ENCODE measurements around the gene IQCK.

The IQCK gene

GRCh38 chr16:19886073-19886941 lies 168.2 kb downstream of the IQCK start:
- H3K79me2 ChIP-seq: peaks cover 23% of the 10 kb centered on the region
- H3K27me3 ChIP-seq (ENCODE audit: control insufficient read depth, insufficient read depth, low read length): no peaks in the 10 kb centered on the region
- TF ChIP-seq, protein P1, sequence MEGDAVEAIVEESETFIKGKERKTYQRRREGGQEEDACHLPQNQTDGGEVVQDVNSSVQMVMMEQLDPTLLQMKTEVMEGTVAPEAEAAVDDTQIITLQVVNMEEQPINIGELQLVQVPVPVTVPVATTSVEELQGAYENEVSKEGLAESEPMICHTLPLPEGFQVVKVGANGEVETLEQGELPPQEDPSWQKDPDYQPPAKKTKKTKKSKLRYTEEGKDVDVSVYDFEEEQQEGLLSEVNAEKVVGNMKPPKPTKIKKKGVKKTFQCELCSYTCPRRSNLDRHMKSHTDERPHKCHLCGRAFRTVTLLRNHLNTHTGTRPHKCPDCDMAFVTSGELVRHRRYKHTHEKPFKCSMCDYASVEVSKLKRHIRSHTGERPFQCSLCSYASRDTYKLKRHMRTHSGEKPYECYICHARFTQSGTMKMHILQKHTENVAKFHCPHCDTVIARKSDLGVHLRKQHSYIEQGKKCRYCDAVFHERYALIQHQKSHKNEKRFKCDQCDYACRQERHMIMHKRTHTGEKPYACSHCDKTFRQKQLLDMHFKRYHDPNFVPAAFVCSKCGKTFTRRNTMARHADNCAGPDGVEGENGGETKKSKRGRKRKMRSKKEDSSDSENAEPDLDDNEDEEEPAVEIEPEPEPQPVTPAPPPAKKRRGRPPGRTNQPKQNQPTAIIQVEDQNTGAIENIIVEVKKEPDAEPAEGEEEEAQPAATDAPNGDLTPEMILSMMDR (IDR thresholded peaks at IDR 0.05): peak; percentile 100
- no peaks in the 10 kb centered on the region for H3K36me3 ChIP-seq (ENCODE audit: control insufficient read depth, insufficient read depth, low read length)
- peak overlapping the region; percentile 84 for H2AFZ ChIP-seq
- no peak overlapping the region for H3K4me3 ChIP-seq (ENCODE audit: low read depth, low read length)
- H3K9me3 ChIP-seq (ENCODE audit: control insufficient read depth, low read length): no peaks in the 10 kb centered on the region
- peak overlapping the region; percentile 55 for H3K4me2 ChIP-seq (ENCODE audit: low read length)
- H3K9ac ChIP-seq: no peak overlapping the region
- no peak overlapping the region for H3K27ac ChIP-seq
- no peaks in the 10 kb centered on the region for H3K4me1 ChIP-seq

- H2AFZ ChIP-seq: no peak overlapping the region
- H3K4me2 ChIP-seq (ENCODE audit: low read length): no peak overlapping the region
- H3K9ac ChIP-seq: no peak overlapping the region
- H3K36me3 ChIP-seq (ENCODE audit: control insufficient read depth, insufficient read depth, low read length): no peaks in the 10 kb centered on the region
- peaks cover 7% of the 10 kb centered on the region for H3K79me2 ChIP-seq
- no peaks in the 10 kb centered on the region for H3K9me3 ChIP-seq (ENCODE audit: control insufficient read depth, low read length)
- H3K4me3 ChIP-seq (ENCODE audit: low read depth, low read length): no peak overlapping the region
- TF ChIP-seq, protein P1 (IDR thresholded peaks at IDR 0.05): no peak
- H3K4me1 ChIP-seq: no peaks in the 10 kb centered on the region
- no peak overlapping the region for H3K27ac ChIP-seq
- H3K27me3 ChIP-seq (ENCODE audit: control insufficient read depth, insufficient read depth, low read length): no peaks in the 10 kb centered on the region
These were observed 170.8 kb downstream of the IQCK start for GRCh38 chr16:19888834-19889233.

DNA sequence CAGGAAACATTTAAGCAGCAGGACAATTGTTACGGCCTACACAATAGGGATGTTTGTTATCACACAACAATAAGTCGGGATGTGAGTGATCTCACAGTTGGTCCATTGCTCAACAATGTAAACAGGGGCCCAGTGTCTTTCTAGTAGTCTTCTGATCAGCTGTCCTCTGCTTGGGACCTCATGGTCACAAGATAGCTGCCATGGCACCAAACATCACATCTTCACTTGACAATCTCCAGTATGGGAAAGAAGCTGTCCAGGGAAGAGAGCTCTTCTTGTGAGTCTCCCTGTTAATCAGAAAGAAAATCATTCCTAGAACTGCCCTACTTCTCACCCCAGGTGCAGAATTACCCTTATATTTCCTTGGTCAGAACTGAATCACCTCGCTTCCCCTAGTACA lies 172.8 kb downstream of the IQCK start:
- no peak overlapping the region for H3K9ac ChIP-seq
- H3K9me3 ChIP-seq (ENCODE audit: control insufficient read depth, low read length): no peaks in the 10 kb centered on the region
- H3K36me3 ChIP-seq (ENCODE audit: control insufficient read depth, insufficient read depth, low read length): no peaks in the 10 kb centered on the region
- H2AFZ ChIP-seq: no peak overlapping the region
- H3K4me2 ChIP-seq (ENCODE audit: low read length): no peak overlapping the region
- no peaks in the 10 kb centered on the region for H3K27me3 ChIP-seq (ENCODE audit: control insufficient read depth, insufficient read depth, low read length)
- H3K27ac ChIP-seq: no peak overlapping the region
- H3K4me1 ChIP-seq: no peaks in the 10 kb centered on the region
- TF ChIP-seq, protein P1 (IDR thresholded peaks at IDR 0.05): no peak
- no peak overlapping the region for H3K4me3 ChIP-seq (ENCODE audit: low read depth, low read length)
- no peaks in the 10 kb centered on the region for H3K79me2 ChIP-seq

DNA sequence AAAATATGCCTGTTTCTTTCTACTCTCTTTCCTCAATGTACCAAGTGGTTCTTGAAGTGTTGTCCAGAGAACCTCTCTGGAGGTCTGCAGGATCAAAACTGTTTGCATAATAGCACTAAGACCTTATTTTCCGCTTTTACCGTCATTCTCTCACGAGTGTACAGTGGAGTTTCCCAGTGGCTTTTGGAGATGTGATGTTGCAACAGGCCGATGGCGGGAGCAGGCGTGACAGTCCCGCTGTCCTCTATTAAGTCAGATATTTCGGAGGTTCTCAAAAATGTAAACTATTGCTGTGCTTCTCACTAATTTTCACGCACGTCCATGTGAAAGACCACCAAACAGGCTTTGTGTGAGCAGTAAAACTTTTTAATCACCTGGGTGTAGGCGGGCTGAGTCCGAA lies 174.8 kb downstream of the IQCK start:
- TF ChIP-seq, protein P1 (IDR thresholded peaks at IDR 0.05): no peak

GRCh38 chr16:19894586-19894985 lies 176.5 kb downstream of the IQCK start:
- Histone ChIP-seq H3K4me2 (ENCODE audit: low read length) (no peak overlapping the region), H3K9me3 (ENCODE audit: control insufficient read depth, low read length) (no peaks in the 10 kb centered on the region), H3K4me3 (ENCODE audit: low read depth, low read length) (no peak overlapping the region), H3K79me2 (no peaks in the 10 kb centered on the region), H2AFZ (no peak overlapping the region), H3K36me3 (ENCODE audit: control insufficient read depth, insufficient read depth, low read length) (no peaks in the 10 kb centered on the region), H3K27ac (no peak overlapping the region), H3K27me3 (ENCODE audit: control insufficient read depth, insufficient read depth, low read length) (no peaks in the 10 kb centered on the region), H3K9ac (no peak overlapping the region), H3K4me1 (no peaks in the 10 kb centered on the region)
- TF ChIP-seq, protein P1 (IDR thresholded peaks at IDR 0.05): no peak

More for the DNA sequence above, 174.8 kb downstream of the IQCK start:
- Histone ChIP-seq H3K27ac (no peak overlapping the region), H3K9ac (no peak overlapping the region), H3K36me3 (ENCODE audit: control insufficient read depth, insufficient read depth, low read length) (no peaks in the 10 kb centered on the region), H3K79me2 (no peaks in the 10 kb centered on the region), H2AFZ (no peak overlapping the region), H3K4me2 (ENCODE audit: low read length) (no peak overlapping the region), H3K9me3 (ENCODE audit: control insufficient read depth, low read length) (no peaks in the 10 kb centered on the region), H3K27me3 (ENCODE audit: control insufficient read depth, insufficient read depth, low read length) (no peaks in the 10 kb centered on the region), H3K4me1 (no peaks in the 10 kb centered on the region), H3K4me3 (ENCODE audit: low read depth, low read length) (no peak overlapping the region)
